HG03108 (cell line): ENCODE data around the gene MYLK.

Experiments used
- ATAC-seq: cut with Tn5 transposase; IDR thresholded peaks from one replicate; pipeline ENCODE4 v1.9.1; 2021; ENCODE audit warnings: moderate library complexity; ENCODE audit not compliant: unreplicated experiment

Gene MYLK

GRCh38 chr3:123653221-123653682 is 230.9 kb downstream of the MYLK start:
- no peak for ATAC-seq

- ATAC-seq, result no peak
Observed at GRCh38 chr3:123652342-123652984, 231.7 kb downstream of the MYLK start.

GRCh38 chr3:123651449-123652341 is 232.4 kb downstream of the MYLK start:
- no peak for ATAC-seq

GRCh38 chr3:123650101-123650500 is 234.0 kb downstream of the MYLK start:
- no peak for ATAC-seq

GRCh38 chr3:123648696-123649405 is 235.3 kb downstream of the MYLK start:
- ATAC-seq, result no peak

- ATAC-seq, result no peak
Observed at GRCh38 chr3:123644358-123644757, 239.8 kb downstream of the MYLK start.

- ATAC-seq, result no peak
Observed at GRCh38 chr3:123642957-123643330, 241.2 kb downstream of the MYLK start.

GRCh38 chr3:123642182-123642956 is 241.8 kb downstream of the MYLK start:
- ATAC-seq, result peak; percentile 72

GRCh38 chr3:123641505-123641904 is 242.6 kb downstream of the MYLK start:
- no peak for ATAC-seq

- ATAC-seq, result no peak
Observed at GRCh38 chr3:123640740-123641462, 243.2 kb downstream of the MYLK start.

GRCh38 chr3:123640311-123640710 is 243.8 kb downstream of the MYLK start:
- no peak for ATAC-seq

GRCh38 chr3:123638936-123639689 is 245.0 kb downstream of the MYLK start:
- no peak for ATAC-seq

- ATAC-seq, result no peak
Observed at GRCh38 chr3:123637841-123638240, 246.3 kb downstream of the MYLK start.

- ATAC-seq, result no peak
Observed at GRCh38 chr3:123637131-123637530, 247.0 kb downstream of the MYLK start.

GRCh38 chr3:123636431-123636841 is 247.7 kb downstream of the MYLK start:
- ATAC-seq, result no peak

- no peak for ATAC-seq
Observed at GRCh38 chr3:123635717-123636116, 248.4 kb downstream of the MYLK start.

GRCh38 chr3:123635217-123635616 is 248.9 kb downstream of the MYLK start:
- no peak for ATAC-seq

GRCh38 chr3:123634149-123635051 is 249.7 kb downstream of the MYLK start:
- no peak for ATAC-seq
